GM19467 (cell line): ENCODE measurements around the gene LZTS3.
"Not testable (repeated sequence)": the region's sequence is repeated elsewhere in the genome, so short reads cannot be mapped to it uniquely, and the experiment has no call there.

Experiments
- ATAC-seq: cut with Tn5 transposase; IDR thresholded peaks from one replicate; pipeline ENCODE4 v1.9.1; 2021; ENCODE audit warnings: mild to moderate bottlenecking, moderate library complexity; ENCODE audit not compliant: unreplicated experiment

LZTS3 gene

DNA sequence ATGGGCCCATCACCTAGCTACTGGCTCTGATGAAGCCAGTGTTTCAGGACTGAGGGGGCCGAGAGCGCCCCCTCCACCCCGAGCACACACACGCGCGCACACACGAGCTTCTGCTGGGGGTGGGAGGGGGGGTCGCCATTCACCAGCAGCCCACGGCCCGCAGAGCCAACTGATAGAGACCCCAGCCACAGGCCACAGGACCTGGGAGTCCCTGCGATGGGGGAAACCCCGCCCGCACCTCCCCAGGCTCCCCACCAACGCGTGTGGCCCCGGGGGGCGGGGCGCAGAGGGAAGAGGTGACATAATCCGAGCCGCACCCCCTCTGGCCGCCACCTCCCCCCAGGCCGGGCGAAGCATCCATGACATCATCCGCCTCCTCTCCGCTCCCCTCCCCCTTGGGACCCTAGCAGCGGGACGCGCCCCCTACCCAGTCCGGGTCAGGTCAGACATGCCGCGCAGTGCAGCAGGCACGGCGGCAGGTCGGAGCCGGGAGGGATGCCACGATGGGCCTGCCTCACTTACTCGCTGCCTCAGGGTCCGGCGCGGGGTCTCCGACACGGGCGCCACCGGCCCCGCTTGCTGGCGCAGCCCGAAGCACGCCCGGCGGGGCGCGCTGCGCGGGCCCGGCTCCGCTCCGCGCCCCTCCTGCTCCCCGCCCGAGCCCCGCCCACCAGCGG is at the start of gene LZTS3:
TSS of gene LZTS3 (minus strand) at position 617 of the 677 bp plus-strand sequence. CDS start 6,386 bp downstream, outside the sequence.
- ATAC-seq: peak; percentile 33

DNA sequence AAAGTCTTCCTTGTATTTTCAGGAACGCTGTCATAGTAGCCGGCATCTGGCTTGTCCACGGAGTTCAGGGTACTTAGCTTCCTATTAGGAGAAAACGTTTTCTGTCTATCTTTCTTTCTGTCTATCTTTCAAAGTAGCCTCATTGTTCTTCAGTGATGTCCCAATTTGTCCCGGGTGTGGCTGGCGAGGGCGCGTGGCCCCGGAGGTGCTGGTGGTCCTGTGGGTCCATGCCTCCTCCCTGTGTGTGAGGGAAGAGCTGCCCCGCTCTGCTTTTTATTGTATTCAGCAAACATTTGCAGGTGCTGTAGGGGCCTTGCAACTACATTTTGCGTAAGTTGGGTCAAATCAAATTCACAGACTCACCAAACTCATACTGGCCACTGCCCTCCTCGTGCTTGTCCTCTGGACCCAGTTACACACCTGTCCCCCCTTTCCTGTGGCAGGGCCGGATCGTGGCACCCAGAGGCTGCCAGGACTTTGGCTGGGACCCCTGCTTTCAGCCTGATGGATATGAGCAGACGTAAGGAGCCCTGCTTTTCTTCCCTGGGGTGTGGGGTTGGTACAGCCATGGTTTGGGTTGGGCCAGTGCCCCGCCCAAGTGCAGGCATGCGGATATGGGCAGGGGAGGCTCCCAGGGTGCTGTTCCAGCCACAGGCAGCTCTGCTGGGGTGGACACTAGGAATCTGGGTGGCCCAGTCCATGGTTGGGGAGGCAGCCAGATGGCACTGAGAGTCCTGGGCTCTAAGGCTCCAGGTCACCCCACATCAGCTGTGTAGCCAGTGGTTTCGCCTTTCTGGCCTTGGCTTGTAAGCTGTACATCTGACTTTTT is 48.3 kb upstream of the LZTS3 start:
- no peak for ATAC-seq

- peak; percentile 55 for ATAC-seq
These were observed 45.1 kb upstream of the LZTS3 start for GRCh38 chr20:3218307-3218988.

DNA sequence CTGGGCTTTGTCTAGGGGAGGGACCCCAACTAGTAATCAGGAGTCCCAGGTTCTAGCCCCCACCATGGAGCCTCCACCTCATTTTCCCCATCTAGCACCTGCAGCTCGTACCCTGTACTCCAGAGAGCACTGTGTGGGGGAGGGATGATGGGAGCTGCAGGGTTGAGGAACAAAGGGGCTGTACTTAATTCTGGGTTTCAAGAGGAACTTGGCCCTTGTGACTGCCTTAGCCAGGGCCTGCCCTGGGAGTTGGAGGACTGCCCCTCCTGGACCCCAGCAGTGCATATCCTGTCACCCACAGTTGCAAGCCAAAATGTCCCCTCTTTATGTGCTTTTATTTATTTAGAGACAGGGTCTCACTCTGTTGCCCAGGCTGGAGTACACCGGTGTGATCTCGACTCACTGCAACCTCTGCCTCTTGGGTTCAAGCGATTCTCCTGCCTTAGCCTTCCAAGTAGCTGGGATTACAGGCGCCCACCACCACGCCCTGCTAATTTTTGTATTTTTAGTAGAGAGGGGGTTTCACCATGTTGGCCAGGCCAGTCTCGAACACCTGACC is 42.1 kb upstream of the LZTS3 start:
- not testable (repeated sequence) for ATAC-seq

DNA sequence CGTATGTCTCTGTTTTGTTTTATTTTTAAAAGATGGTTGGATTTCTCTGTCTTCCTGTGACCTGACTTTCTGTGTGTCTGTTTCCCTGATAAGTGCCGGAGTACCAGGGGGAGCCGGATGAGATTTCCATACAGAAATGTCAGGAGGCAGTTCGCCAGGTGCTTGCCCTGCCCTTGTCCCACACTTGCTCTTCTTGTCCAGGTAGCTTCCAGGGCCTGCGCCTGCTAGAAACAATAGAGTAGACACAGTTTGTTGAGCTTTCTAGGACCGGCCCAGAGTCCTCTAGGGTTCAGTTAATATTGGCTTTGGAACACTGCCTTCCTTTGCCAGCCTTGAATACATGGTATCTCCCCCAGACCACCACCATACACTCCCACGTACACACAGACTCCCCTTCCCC is 39.9 kb upstream of the LZTS3 start:
- ATAC-seq: no peak

GRCh38 chr20:3210346-3210745 is 37.0 kb upstream of the LZTS3 start:
- ATAC-seq: no peak

GRCh38 chr20:3209946-3210317 is 36.6 kb upstream of the LZTS3 start:
- ATAC-seq: no peak

GRCh38 chr20:3209257-3209945 is 36.1 kb upstream of the LZTS3 start, which contains the start of gene ITPA:
Gene ITPA, plus strand, starts transcription at chr20:3209498. Its CDS starts 54 bp downstream, at chr20:3209552.
- ATAC-seq: no peak

GRCh38 chr20:3208786-3209256 is 35.5 kb upstream of the LZTS3 start:
- ATAC-seq: no peak

GRCh38 chr20:3204124-3204794 is 30.9 kb upstream of the LZTS3 start, which contains the start of gene DDRGK1:
Gene DDRGK1, minus strand, starts transcription at chr20:3204682. Its CDS starts 55 bp downstream, at chr20:3204627.
- ATAC-seq: peak; percentile 67

GRCh38 chr20:3203315-3204123 is 30.2 kb upstream of the LZTS3 start:
- ATAC-seq: peak; percentile 15

- ATAC-seq: no peak
These were observed 29.6 kb upstream of the LZTS3 start for GRCh38 chr20:3202965-3203314.

DNA sequence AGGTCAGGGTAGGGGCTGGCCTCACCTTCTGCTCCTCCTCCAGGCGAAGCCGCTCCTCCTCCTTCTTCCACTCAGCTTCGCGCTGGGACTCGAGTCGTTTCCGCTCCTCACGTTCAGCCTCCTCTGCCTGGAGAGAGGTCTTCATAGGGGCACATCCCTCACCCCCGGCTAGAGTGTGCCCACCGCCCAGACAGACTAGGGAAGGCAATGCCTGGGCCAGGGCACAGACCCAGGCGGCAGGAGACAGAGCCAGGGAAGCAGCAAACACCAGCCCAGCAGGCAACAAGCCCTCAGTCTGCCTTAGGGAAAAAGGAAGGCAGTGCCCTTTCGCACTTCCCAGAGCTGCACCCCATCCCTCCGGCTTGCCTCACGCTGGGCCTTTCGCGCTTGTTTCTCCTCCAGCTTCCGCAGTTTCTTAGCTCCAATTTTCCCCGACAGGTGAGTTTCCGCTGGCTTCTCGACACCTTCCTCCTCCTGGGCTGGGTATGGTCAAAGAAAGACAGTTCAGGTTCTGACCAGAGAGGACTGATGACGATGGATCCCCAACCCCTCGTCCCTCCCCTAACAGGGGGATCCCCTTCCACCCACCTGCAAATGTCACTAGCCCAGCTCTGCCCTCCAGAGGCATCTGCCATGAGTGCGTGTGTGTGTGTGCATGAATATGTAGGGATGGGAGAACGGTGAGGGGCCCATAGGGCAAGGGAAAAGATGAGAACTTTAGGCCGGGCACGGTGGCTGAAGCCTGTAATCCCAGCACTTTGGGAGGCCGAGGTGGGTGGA is 26.8 kb upstream of the LZTS3 start:
- ATAC-seq: no peak

DNA sequence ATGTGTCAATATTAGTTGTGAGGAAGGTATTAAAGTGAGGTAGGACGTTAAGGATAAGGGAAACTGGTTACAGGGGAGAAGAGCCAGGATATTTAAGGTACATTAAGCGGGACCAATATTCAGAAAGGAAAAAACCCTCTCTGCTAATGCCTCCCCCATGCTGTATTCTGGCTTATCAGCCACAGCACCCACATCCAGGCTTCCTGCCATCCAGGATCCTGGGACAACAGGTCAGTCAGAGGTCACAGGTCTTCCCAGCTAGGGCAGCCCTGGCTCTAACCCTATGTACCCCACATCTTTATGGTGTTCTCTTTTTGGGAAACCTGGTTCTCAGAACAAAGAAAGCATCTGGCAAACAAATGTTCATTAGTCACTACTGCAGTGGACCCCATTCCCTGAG is 25.9 kb upstream of the LZTS3 start:
- ATAC-seq: no peak

- no peak for ATAC-seq
These were observed 22.4 kb upstream of the LZTS3 start for GRCh38 chr20:3195590-3196237.

- ATAC-seq: no peak
These were observed 21.4 kb upstream of the LZTS3 start for GRCh38 chr20:3194617-3195280.
